OCI-LY1 (cell line): ENCODE data around the gene ELL2.

Experiments
- EZH2 ChIP-seq: fragments of 200-600 bp; sonication (generic), shearing (Covaris generic); IDR thresholded peaks from 2 replicates; pipeline ENCODE4 v1.8.0; 2017; ENCODE audit warnings: borderline replicate concordance, mixed run types, mild to moderate bottlenecking, antibody characterized with exemption, low read length, moderate library complexity, mixed read lengths
- TF ChIP-seq, protein P1 (sequence below): fragments of 200-600 bp; sonication (generic), shearing (Covaris generic); IDR thresholded peaks from 2 replicates; pipeline ENCODE4 v1.5.1; 2017; ENCODE audit warnings: mild to moderate bottlenecking, antibody characterized with exemption, low read length, moderate library complexity, mixed read lengths

DNA sequence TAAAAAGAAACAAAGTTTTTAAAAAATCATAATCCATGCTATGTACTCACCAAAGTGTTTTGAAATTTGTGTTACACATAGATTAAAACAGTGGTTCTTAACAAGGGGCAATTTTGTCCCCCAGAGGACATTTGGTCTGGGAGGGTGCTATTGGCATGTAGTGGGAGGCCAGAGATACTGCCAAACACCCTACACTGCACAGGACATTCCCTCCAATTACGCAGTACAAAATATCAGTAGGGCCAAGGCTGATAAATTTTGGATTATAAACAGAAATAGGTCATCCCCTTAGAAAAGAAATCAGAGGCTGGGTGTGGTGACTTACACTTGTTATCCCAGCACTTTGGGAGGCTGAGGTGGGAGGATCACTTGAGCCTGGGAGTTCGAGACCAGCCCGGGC, 38.9 kb downstream of the ELL2 start:
- TF ChIP-seq, protein P1, sequence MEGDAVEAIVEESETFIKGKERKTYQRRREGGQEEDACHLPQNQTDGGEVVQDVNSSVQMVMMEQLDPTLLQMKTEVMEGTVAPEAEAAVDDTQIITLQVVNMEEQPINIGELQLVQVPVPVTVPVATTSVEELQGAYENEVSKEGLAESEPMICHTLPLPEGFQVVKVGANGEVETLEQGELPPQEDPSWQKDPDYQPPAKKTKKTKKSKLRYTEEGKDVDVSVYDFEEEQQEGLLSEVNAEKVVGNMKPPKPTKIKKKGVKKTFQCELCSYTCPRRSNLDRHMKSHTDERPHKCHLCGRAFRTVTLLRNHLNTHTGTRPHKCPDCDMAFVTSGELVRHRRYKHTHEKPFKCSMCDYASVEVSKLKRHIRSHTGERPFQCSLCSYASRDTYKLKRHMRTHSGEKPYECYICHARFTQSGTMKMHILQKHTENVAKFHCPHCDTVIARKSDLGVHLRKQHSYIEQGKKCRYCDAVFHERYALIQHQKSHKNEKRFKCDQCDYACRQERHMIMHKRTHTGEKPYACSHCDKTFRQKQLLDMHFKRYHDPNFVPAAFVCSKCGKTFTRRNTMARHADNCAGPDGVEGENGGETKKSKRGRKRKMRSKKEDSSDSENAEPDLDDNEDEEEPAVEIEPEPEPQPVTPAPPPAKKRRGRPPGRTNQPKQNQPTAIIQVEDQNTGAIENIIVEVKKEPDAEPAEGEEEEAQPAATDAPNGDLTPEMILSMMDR: no peak
- TF ChIP-seq EZH2: no peak
